Measurements from ENCODE around the gene TIPIN.
"Not testable (repeated sequence)": the region's sequence is repeated elsewhere in the genome, so short reads cannot be mapped to it uniquely, and the experiment has no call there.

The TIPIN gene

DNA sequence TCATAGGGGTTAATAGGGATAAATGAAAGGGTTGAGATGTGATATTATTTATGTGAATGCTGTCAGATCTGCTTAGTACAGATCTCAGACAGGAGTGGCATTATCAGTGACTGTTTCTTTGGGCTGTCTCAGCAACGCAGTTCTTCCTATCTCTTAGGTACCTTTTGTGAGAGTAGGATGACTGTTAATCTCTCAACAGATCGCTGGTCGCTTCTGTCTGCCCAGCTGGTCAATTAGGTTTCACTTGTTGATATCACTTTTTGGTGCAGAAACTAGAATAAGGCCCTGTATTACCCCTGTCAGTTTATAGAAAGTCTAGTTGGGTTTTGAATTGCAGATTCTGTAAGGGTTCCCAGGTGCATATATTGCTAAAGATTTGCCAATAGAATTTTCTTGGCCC is 46.7 kb downstream of the TIPIN start:
- POLR2A ChIA-PET = no interaction called here
- no peak for DNase-seq (ENCODE audit: low read depth, low spot score)
- CTCF ChIA-PET = no interaction called here
- H3K4me3 ChIP-seq (ENCODE audit: low read depth, low read length) = no peak overlapping the region
- TF ChIP-seq, protein P1, sequence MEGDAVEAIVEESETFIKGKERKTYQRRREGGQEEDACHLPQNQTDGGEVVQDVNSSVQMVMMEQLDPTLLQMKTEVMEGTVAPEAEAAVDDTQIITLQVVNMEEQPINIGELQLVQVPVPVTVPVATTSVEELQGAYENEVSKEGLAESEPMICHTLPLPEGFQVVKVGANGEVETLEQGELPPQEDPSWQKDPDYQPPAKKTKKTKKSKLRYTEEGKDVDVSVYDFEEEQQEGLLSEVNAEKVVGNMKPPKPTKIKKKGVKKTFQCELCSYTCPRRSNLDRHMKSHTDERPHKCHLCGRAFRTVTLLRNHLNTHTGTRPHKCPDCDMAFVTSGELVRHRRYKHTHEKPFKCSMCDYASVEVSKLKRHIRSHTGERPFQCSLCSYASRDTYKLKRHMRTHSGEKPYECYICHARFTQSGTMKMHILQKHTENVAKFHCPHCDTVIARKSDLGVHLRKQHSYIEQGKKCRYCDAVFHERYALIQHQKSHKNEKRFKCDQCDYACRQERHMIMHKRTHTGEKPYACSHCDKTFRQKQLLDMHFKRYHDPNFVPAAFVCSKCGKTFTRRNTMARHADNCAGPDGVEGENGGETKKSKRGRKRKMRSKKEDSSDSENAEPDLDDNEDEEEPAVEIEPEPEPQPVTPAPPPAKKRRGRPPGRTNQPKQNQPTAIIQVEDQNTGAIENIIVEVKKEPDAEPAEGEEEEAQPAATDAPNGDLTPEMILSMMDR (IDR thresholded peaks at IDR 0.05; ENCODE audit: insufficient read depth, low read length, missing control alignments) = no peak

DNA sequence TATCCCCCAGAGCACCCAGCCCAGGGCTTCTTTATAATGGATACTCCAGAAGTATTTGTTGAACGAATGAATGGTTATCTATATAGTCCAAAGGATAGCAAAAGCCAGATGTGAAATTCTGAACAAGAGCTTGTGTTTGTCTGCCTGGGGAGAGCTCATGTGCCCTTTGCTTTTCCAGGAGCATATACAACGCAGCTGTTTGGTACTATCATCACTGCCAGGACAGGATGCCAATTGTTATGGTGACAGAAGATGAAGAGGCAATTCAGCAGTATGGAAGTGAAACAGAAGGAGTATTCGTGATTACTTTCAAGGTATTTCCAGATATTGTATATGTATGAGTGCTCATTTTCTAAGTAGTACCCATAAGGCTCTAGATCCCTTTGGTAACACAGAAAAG is 48.0 kb downstream of the TIPIN start:
- CTCF ChIA-PET = no interaction called here
- no peak for DNase-seq (ENCODE audit: low read depth, low spot score)
- POLR2A ChIA-PET = no interaction called here
- TF ChIP-seq, protein P1 (IDR thresholded peaks at IDR 0.05; ENCODE audit: insufficient read depth, low read length, missing control alignments) = no peak
- H3K4me3 ChIP-seq (ENCODE audit: low read depth, low read length) = no peak overlapping the region

DNA sequence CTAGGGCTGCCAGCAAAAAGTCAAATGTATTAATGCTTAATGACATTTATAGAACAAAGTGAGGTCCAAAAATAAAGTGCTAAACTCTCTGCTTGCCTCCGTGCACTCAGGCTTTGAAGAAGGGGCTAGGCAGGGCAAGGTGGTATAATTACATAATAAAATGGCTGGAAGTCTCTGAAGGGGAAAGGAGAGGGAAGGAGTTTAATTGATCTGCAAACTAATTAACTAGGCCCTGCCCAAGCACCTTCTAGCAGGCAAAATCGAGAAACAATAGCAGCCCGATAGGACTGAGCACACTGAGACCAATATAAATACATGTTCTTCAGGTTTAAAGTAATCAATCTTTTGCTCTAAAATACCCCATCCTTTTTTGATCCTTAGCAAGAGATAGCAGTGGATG is 50.1 kb downstream of the TIPIN start:
- H3K4me3 ChIP-seq (ENCODE audit: low read depth, low read length) = no peak overlapping the region
- CTCF ChIA-PET = no interaction called here
- POLR2A ChIA-PET = interaction anchor here (0.6 kb wide), 1 partner anchor 381 kb away, joined by 3 read pairs; no protein-coding TSS in a partner anchor

DNA sequence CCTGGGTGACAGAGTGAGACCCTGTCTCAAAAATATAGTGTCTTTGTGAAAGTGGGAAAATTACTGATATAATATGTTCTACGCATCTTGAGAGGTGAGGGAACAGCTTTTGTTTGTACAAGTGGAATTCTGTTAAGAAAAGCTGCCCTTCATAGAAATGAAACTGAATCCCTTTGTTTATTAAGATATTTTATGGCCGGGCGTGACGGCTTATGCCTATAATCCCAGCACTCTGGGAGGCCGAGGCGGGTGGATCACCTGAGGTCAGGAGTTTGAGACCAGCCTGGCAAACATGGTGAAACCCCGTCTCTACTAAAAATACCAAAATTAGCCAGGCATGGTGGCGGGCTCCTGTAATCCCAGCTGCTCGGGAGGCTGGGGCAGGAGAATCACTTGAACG is 52.1 kb downstream of the TIPIN start:
- CTCF ChIA-PET; POLR2A ChIA-PET; H3K4me3 ChIP-seq (ENCODE audit: low read depth, low read length); DNase-seq (ENCODE audit: low read depth, low spot score): not testable (repeated sequence)

More for the DNA sequence above, 50.1 kb downstream of the TIPIN start:
- no peak for DNase-seq (ENCODE audit: low read depth, low spot score)
- TF ChIP-seq, protein P1 (IDR thresholded peaks at IDR 0.05; ENCODE audit: insufficient read depth, low read length, missing control alignments) = no peak

DNA sequence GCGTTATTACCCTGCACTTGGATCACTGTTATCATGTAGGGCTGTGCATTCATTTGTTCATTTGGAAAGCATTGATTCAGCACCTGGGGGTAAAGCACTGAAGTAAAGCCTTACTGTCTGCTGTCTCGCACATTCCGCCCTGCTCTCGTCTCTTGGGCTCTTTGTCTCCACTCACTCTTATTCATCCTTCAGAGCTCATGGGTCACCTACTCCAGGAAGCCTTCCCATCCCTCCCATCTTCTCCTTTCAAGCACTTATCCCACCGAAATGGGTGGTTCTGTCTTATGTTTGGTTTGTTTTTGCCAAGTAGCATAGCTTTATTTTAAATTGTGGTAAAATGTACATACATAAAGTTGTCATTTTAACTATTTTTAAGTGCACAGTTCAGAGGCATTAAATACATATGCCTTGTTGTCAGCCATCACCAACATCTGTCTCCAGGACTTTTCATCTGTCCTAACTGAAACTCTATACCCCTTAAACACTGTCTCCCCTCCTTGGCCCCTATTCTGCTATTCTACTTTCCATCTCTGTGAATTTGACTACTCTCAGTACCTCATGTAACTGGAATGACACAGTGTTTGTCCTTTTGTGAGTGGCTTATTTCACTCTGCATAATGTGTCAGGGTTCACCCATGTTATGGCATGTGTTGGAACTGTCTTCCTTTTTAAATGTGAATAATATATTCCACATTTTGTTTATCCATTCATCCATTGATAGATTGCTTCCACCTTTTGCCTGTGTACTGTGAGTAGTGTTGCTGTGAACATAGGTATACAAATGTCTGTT is 53.8 kb downstream of the TIPIN start:
- no peak for DNase-seq (ENCODE audit: low read depth, low spot score)
- ChIA-PET CTCF (interaction anchor here (1.0 to 1.3 kb wide), 2 partner anchors 15 to 196 kb away, joined by 5 to 8 read pairs; no protein-coding TSS in a partner anchor), POLR2A (no interaction called here)
- H3K4me3 ChIP-seq (ENCODE audit: low read depth, low read length) = no peak overlapping the region
- TF ChIP-seq, protein P1 (IDR thresholded peaks at IDR 0.05; ENCODE audit: insufficient read depth, low read length, missing control alignments) = no peak

DNA sequence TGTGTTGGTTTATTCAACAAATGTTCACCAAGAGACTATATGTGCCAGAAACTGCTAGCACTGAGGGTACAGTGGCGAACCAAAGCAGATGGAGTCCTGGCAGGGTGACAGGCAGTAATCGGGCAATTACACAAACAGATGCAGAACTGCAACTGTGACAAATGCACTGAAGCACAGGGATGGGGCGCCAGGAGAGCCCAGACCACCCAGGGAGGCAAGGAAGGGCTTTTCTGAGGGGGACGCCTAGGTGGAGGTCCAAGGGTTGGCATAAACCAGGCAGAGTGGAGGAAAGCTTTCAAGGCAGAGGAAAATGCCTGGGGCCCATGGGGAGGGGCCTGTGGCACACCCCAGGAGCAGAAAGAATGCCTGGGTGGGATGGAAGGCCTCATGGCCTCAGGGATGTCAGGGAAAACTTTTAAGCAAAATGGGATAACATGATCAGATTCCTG is 57.7 kb downstream of the TIPIN start:
- no peak for DNase-seq (ENCODE audit: low read depth, low spot score)
- CTCF ChIA-PET = interaction anchor here (1.5 kb wide), 1 partner anchor 11 kb away, joined by 3 read pairs; no protein-coding TSS in a partner anchor
- POLR2A ChIA-PET = no interaction called here
- H3K4me3 ChIP-seq (ENCODE audit: low read depth, low read length) = no peak overlapping the region
- TF ChIP-seq, protein P1 (IDR thresholded peaks at IDR 0.05; ENCODE audit: insufficient read depth, low read length, missing control alignments) = no peak

DNA sequence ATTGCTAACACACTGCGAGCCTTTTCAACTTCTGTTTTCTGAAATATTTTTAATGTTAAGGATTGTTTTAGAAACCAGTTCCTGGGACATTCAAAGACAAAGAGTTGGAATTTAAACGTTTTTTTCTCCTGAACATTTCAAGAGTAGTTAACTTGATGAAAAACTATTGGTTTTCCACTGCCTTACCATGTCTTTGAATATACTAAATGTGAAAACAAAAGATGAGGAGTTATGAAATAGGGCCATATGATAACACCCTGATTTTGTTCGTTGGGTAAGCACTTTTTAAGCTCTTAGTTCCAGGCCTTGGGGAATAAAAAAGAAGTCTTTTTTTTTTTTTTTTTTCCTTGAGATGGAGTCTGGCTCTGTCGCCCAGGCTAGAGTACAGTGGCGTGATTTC is 60.3 kb downstream of the TIPIN start:
- H3K4me3 ChIP-seq (ENCODE audit: low read depth, low read length) = no peak overlapping the region
- ChIA-PET CTCF (interaction anchor here (1.1 kb wide), 1 partner anchor 10 kb away, joined by 3 read pairs; no protein-coding TSS in a partner anchor), POLR2A (no interaction called here)
- TF ChIP-seq, protein P1 (IDR thresholded peaks at IDR 0.05; ENCODE audit: insufficient read depth, low read length, missing control alignments) = no peak
- no peak for DNase-seq (ENCODE audit: low read depth, low spot score)

Data from AG04449 (cell line).